Gastrocnemius medialis (tissue), 4 donors: ENCODE results near the gene SPRYD3. TPM values are rescaled to one million over a fixed set of nuclear protein-coding genes. Genes with fewer than 3 reads are reported as not detected.

Experiments used
- ATAC-seq, 2 donors: fragments of 150-250 bp; one replicate each; pipeline ENCODE4 v1.9.1; 2016
- DNase-seq, 2 donors: peaks; one replicate each; pipeline ENCODE4 v3.0.0-alpha.2; 2019
- H3K27ac ChIP-seq, 4 donors: fragments of 200-600 bp; sonication (generic); 1 replicate in 1 of 4; 2 replicates in 3 of 4; pipeline ENCODE4 v1.5.1; 2016 to 2018; ENCODE audit warnings: mild to moderate bottlenecking in 2 of 4, moderate library complexity in 1 of 4
- H3K27me3 ChIP-seq, 3 donors: fragments of 200-600 bp; sonication (generic) in 2 of 3; 1 replicate in 1 of 3; 2 replicates in 2 of 3; pipeline versions ENCODE4 v1.5.1 to v1.6.0; 2016 to 2019; ENCODE audit warnings: mild to moderate bottlenecking in 1 of 3, moderate library complexity in 1 of 3
- H3K36me3 ChIP-seq, 2 donors: fragments of 200-600 bp; sonication (generic) in 1 of 2; one replicate each; pipeline ENCODE4 v1.5.1; 2017 to 2018
- H3K4me1 ChIP-seq, 2 donors: fragments of 200-600 bp; sonication (generic) in 1 of 2; one replicate each; pipeline ENCODE4 v1.5.1; 2016 to 2017; ENCODE audit warnings: mild to moderate bottlenecking in 2 of 2
- H3K4me3 ChIP-seq, 4 donors: fragments of 200-600 bp; sonication (generic) in 3 of 4; 1 replicate in 1 of 4; 2 replicates in 3 of 4; pipeline ENCODE4 v1.5.1; 2016 to 2019; ENCODE audit warnings: mild to moderate bottlenecking in 2 of 4
- H3K9me3 ChIP-seq, 3 donors: fragments of 200-600 bp; sonication (generic) in 2 of 3; 1 replicate in 1 of 3; 2 replicates in 2 of 3; pipeline ENCODE4 v1.5.1; 2016 to 2019
- POLR2A ChIP-seq, 2 donors: fragments of 450-650 bp; IDR thresholded peaks; one replicate each; pipeline ENCODE4 v1.6.1; 2017; ENCODE audit warnings: antibody characterized with exemption in 2 of 2, mild to moderate bottlenecking in 2 of 2, moderate library complexity in 2 of 2
- in situ Hi-C, 4 donors: fragments of 200-750 bp; cut with MboI; loops; one replicate each; pipeline versions ENCODE4 v1.15.0 to v1.8.0; 2017; ENCODE audit warnings: low sequenced_read_pairs in 4 of 4
- intact Hi-C: fragments of 100-400 bp; cut with DNase I; formaldehyde crosslinking; loops from one replicate; pipeline ENCODE4 v1.15.1; 2023; ENCODE audit warnings: low total_unique reads
- total RNA-seq, 4 donors: library from RNA; depleted of rRNA; stranded (reverse); fragments of >200 nt; gene quantifications; one replicate each; pipeline versions ENCODE4 v1.1.0 to v1.2.3, GENCODE V29; 2016
- TF ChIP-seq, protein P1 (sequence below), 5 experiments: fragments of 450-650 bp in 3 of 5; fragments of 200-600 bp in 2 of 5; sonication (generic) in 2 of 5; IDR thresholded peaks in 4 of 5; conservative IDR thresholded peaks in 1 of 5; 1 replicate in 4 of 5; 2 replicates in 1 of 5; pipeline ENCODE4 v1.5.1; 2016 to 2019; ENCODE audit warnings: antibody characterized with exemption in 5 of 5, mild to moderate bottlenecking in 3 of 5, moderate library complexity in 3 of 5

Gene SPRYD3
- total RNA-seq, 4 donors from 2014 or later, result 15.9 to 29.5 (median 25.5) TPM

DNA sequence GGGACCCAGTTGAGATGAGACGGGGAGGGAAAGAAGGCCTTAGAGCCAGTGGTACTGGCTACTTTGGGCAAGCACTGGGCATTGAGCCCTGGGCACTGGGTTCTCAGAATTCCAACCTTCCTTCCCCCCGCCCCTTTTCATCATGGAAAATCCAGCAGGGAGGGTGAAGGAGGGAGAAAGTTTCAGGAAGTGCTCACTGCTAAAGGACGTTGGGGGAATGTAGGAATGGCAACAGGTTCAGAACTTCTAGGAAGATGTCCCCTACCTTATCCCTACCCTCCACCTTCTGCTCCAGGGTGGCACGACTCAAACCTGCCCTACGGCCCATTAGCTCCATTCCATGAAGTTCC lies 33.5 kb downstream of the SPRYD3 start:
- Histone ChIP-seq H3K36me3 (peaks cover 0 to 5% of the 10 kb centered on the region in 2 donors), H3K27ac (peak overlapping the region; percentile 96 to 100 (median 100)), H3K27me3 (no peaks in the 10 kb centered on the region), H3K4me3 (peak overlapping the region; percentile 63 to 86 (median 74)), H3K4me1 (peaks cover 31 to 47% of the 10 kb centered on the region in 2 donors), H3K9me3 (no peaks in the 10 kb centered on the region)
- in situ Hi-C loops (no loop called here), intact Hi-C loops (loop anchor here (2.0 to 10.0 kb wide), 3 partner anchors 39 to 1003 kb away; partner anchors contain the start of gene EIF4B)
- no peak for ATAC-seq
- no peak for DNase-seq
- TF ChIP-seq, protein P1, sequence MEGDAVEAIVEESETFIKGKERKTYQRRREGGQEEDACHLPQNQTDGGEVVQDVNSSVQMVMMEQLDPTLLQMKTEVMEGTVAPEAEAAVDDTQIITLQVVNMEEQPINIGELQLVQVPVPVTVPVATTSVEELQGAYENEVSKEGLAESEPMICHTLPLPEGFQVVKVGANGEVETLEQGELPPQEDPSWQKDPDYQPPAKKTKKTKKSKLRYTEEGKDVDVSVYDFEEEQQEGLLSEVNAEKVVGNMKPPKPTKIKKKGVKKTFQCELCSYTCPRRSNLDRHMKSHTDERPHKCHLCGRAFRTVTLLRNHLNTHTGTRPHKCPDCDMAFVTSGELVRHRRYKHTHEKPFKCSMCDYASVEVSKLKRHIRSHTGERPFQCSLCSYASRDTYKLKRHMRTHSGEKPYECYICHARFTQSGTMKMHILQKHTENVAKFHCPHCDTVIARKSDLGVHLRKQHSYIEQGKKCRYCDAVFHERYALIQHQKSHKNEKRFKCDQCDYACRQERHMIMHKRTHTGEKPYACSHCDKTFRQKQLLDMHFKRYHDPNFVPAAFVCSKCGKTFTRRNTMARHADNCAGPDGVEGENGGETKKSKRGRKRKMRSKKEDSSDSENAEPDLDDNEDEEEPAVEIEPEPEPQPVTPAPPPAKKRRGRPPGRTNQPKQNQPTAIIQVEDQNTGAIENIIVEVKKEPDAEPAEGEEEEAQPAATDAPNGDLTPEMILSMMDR (IDR thresholded peaks at IDR 0.05 in 4 of 5, conservative IDR thresholded peaks at IDR 0.05 in 1 of 5), result no peak
- no peak for TF ChIP-seq POLR2A (IDR thresholded peaks at IDR 0.05)

DNA sequence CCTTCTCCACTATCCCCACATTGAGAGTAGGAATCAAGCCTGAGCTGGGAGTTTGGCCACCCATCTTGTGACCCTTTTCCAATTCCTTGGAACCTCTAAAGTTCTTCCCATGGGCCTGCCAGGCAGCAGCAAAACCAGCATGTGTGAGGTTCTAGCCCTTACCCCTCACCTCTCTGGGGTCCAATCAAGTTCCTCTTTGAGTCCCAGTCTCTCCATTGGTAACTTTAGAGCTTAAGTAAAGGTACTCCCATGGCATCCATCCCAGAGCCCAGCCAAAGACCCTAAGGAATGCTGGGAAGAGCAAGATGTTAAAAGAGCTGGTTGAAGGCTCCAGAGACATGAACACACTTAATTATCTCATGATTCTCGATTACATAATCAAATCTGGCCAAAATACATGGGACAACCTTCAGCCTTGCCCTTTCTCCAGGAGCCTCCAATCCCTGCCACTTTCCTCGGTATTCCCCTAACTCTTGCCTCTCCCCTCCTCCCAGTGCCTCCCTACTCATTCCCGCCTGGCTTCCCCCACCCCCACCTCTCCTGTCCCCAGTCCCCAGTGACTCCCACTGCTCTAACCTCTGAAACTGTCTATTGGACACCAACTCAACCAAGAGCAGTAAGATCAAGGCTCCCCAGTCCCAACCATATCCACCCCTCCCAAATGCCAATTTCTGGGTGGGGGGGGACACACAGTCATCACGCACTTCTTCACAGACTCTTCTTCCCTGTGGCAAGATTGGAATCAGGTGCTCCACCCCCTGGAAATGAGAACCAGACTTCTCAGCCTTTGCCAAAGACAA lies 34.1 kb downstream of the SPRYD3 start:
- DNase-seq, result peak in 1 of 2 donors; percentile 44
- peak overlapping the region; percentile 63 to 86 (median 74) for H3K4me3 ChIP-seq
- intact Hi-C loops, result loop anchor here (5.0 to 10.0 kb wide), 2 partner anchors 950 to 1003 kb away; no protein-coding TSS in a partner anchor

DNA sequence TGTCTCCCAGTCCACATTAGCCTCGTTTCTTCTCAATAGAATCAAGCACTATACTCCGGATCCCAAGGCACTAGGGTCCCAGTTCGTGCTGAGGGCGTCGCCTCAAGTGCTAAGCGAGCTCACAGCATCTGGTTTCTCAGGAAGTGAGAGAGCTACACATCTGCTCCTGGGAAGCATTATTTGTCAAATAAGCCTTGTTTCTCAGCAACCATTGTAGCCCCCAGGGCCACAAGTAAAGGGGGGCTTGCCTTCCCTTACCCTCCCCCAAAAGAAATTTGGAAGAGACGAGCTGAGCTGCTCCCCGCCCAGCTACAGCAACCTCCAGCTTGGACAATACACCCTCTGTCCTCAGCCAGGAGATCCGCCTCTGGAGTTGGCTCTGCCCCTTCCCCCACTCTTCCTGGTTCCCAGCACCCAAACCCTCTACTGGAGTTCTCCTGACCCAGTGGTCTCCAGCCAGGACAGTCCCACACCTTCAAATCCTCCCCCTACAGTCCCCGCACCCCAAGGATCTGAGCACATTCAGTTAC lies 35.1 kb downstream of the SPRYD3 start:
- Histone ChIP-seq H3K4me3 (no peak overlapping the region), H3K4me1 (peaks cover 24 to 42% of the 10 kb centered on the region in 2 donors), H3K27me3 (no peaks in the 10 kb centered on the region), H3K36me3 (peaks cover 0 to 14% of the 10 kb centered on the region in 2 donors), H3K27ac (peak overlapping the region; percentile 96 to 100 (median 100)), H3K9me3 (no peaks in the 10 kb centered on the region)
- in situ Hi-C loops (no loop called here), intact Hi-C loops (loop anchor here (10.0 kb wide), 1 partner anchor 951 kb away; no protein-coding TSS in a partner anchor)
- no peak for TF ChIP-seq POLR2A (IDR thresholded peaks at IDR 0.05)
- TF ChIP-seq, protein P1 (IDR thresholded peaks at IDR 0.05 in 4 of 5, conservative IDR thresholded peaks at IDR 0.05 in 1 of 5), result no peak
- DNase-seq, result peak in 1 of 2 donors; percentile 30
- no peak for ATAC-seq

More for the DNA sequence above, 34.1 kb downstream of the SPRYD3 start:
- in situ Hi-C loops, result no loop called here
- Histone ChIP-seq H3K9me3 (no peaks in the 10 kb centered on the region), H3K4me1 (peaks cover 31 to 45% of the 10 kb centered on the region in 2 donors), H3K27me3 (no peaks in the 10 kb centered on the region), H3K36me3 (peaks cover 0 to 5% of the 10 kb centered on the region in 2 donors), H3K27ac (peak overlapping the region; percentile 96 to 100 (median 100))
- no peak for ATAC-seq
- TF ChIP-seq, protein P1 (IDR thresholded peaks at IDR 0.05 in 4 of 5, conservative IDR thresholded peaks at IDR 0.05 in 1 of 5), result no peak
- TF ChIP-seq POLR2A (IDR thresholded peaks at IDR 0.05), result no peak

DNA sequence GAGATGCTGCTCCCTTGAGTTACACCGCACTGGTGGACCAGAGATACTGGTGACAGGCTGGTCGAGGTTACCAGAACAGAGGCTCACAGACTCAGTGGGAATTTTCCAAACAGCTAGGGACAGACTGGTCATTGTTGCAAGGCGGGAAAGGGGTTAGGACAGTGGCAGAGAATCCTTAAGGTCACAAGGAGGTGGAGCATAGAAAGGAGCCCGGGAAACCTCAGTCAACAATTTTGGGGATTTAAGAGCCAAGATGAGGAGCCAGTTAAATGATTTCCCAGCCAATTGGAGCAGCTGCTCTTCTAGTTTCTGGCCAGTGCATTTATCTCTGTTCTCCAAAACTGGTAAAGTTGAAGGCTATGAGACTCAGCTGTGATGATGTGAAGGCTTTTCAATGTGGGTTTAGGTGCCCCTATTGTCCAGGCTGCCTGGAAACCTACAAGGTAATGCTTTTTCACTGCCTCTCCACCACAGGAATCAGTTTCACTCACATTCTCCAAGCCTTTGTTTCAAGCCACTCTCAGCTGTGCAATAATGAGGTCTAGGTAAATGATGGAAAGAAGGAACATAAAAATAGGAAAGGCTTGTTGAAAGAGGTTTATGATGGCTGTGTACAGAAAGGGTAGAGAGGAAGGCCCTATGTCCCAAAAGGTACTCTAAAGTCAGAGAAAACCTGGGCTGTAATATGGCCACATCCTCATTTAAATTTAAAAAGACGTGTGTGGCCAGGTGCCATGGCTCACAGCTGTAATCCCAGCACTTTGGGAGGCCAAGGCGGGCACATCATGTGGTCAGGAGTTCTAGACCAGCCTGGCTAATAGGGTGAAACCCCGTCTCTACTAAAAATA lies 36.4 kb downstream of the SPRYD3 start:
- H3K4me1 ChIP-seq, result peaks cover 16 to 40% of the 10 kb centered on the region in 2 donors
- no peaks in the 10 kb centered on the region for H3K9me3 ChIP-seq
- H3K36me3 ChIP-seq, result peaks cover 0 to 25% of the 10 kb centered on the region in 2 donors
- no peak overlapping the region for H3K4me3 ChIP-seq
- peak overlapping the region; percentile 2 to 100 (median 71) for H3K27ac ChIP-seq
- TF ChIP-seq POLR2A (IDR thresholded peaks at IDR 0.05), result no peak
- TF ChIP-seq, protein P1 (IDR thresholded peaks at IDR 0.05 in 4 of 5, conservative IDR thresholded peaks at IDR 0.05 in 1 of 5), result no peak
- DNase-seq, result peak in 1 of 2 donors; percentile 10
- intact Hi-C loops (loop anchor here (10.0 kb wide), 1 partner anchor 952 kb away; no protein-coding TSS in a partner anchor), in situ Hi-C loops (no loop called here)
- no peaks in the 10 kb centered on the region for H3K27me3 ChIP-seq
- no peak for ATAC-seq
